ENCODE measurements around the gene EQTN.

Gene EQTN

GRCh38 chr9:27297050-27297449 lies at the start of gene EQTN:
TSS of gene EQTN (minus strand) at chr9:27297150. CDS start at chr9:27297055, 95 bp downstream.
- no peak for TF ChIP-seq ZFP30 (CRISPR knock-in tag; IDR thresholded peaks at IDR 0.05)
- peak; percentile 50 for TF ChIP-seq ISL1 (CRISPR knock-in tag; IDR thresholded peaks at IDR 0.05)
- no peak for ATAC-seq

GRCh38 chr9:27344776-27345175 lies 47.8 kb upstream of the EQTN start:
- no peak for ATAC-seq
- no peak for TF ChIP-seq GLIS3 (CRISPR knock-in tag; IDR thresholded peaks at IDR 0.05)
- TF ChIP-seq ESRRG (CRISPR knock-in tag; IDR thresholded peaks at IDR 0.05) = no peak
- no peak for TF ChIP-seq ZFP30 (CRISPR knock-in tag; IDR thresholded peaks at IDR 0.05)
- TF ChIP-seq TCF4 (CRISPR knock-in tag; IDR thresholded peaks at IDR 0.05; ENCODE audit: borderline replicate concordance) = no peak
- TF ChIP-seq CSDC2 (CRISPR knock-in tag; IDR thresholded peaks at IDR 0.05) = no peak
- TF ChIP-seq RARB (CRISPR knock-in tag; IDR thresholded peaks at IDR 0.05) = no peak
- no peak for TF ChIP-seq ZNF8 (CRISPR knock-in tag; IDR thresholded peaks at IDR 0.05)
- TF ChIP-seq CSRNP3 (CRISPR knock-in tag; IDR thresholded peaks at IDR 0.05) = no peak
- no peak for TF ChIP-seq ZC3H10 (CRISPR knock-in tag; IDR thresholded peaks at IDR 0.05)
- TF ChIP-seq ZFP3 (CRISPR knock-in tag; IDR thresholded peaks at IDR 0.05) = no peak
- TF ChIP-seq OSR1 (CRISPR knock-in tag; IDR thresholded peaks at IDR 0.05) = no peak
- no peak for TF ChIP-seq CREB5 (CRISPR knock-in tag; IDR thresholded peaks at IDR 0.05; ENCODE audit: low read depth)
- no peak for TF ChIP-seq ISL1 (CRISPR knock-in tag; IDR thresholded peaks at IDR 0.05)
- TF ChIP-seq BACH2 (CRISPR knock-in tag; IDR thresholded peaks at IDR 0.05; ENCODE audit: borderline replicate concordance) = no peak
- no peak for TF ChIP-seq PPARA (CRISPR knock-in tag; IDR thresholded peaks at IDR 0.05; ENCODE audit: borderline replicate concordance)
- no peak for TF ChIP-seq PATZ1 (CRISPR knock-in tag; IDR thresholded peaks at IDR 0.05; ENCODE audit: borderline replicate concordance)
- TF ChIP-seq ARNTL (CRISPR knock-in tag; IDR thresholded peaks at IDR 0.05; ENCODE audit: borderline replicate concordance, low read depth) = no peak
- TF ChIP-seq ZNF565 (CRISPR knock-in tag; conservative IDR thresholded peaks at IDR 0.05; ENCODE audit: low read depth) = no peak

- no peak for ATAC-seq
- TF ChIP-seq POU6F1 (CRISPR knock-in tag; IDR thresholded peaks at IDR 0.05; ENCODE audit: borderline replicate concordance, low read depth) (no peak), ZNF70 (CRISPR knock-in tag; IDR thresholded peaks at IDR 0.05) (no peak), ISL1 (CRISPR knock-in tag; IDR thresholded peaks at IDR 0.05) (no peak)
These were observed 44.8 kb upstream of the EQTN start for GRCh38 chr9:27341545-27342294.

GRCh38 chr9:27340961-27341511 lies 44.1 kb upstream of the EQTN start:
- ATAC-seq = no peak

GRCh38 chr9:27340285-27340674 lies 43.3 kb upstream of the EQTN start:
- ATAC-seq = no peak
- TF ChIP-seq CSDC2 (CRISPR knock-in tag; IDR thresholded peaks at IDR 0.05) (no peak), POU6F1 (CRISPR knock-in tag; IDR thresholded peaks at IDR 0.05; ENCODE audit: borderline replicate concordance, low read depth) (no peak), TSHZ2 (CRISPR knock-in tag; IDR thresholded peaks at IDR 0.05) (no peak), GLIS3 (CRISPR knock-in tag; IDR thresholded peaks at IDR 0.05) (no peak), ZNF8 (CRISPR knock-in tag; IDR thresholded peaks at IDR 0.05) (no peak), ZNF70 (CRISPR knock-in tag; IDR thresholded peaks at IDR 0.05) (no peak), TCF4 (CRISPR knock-in tag; IDR thresholded peaks at IDR 0.05; ENCODE audit: borderline replicate concordance) (no peak), RARB (CRISPR knock-in tag; IDR thresholded peaks at IDR 0.05) (no peak)

More at GRCh38 chr9:27340961-27341511, 44.1 kb upstream of the EQTN start:
- TF ChIP-seq PPARA (CRISPR knock-in tag; IDR thresholded peaks at IDR 0.05; ENCODE audit: borderline replicate concordance) (no peak), ZC3H10 (CRISPR knock-in tag; IDR thresholded peaks at IDR 0.05) (no peak)

Data from SK-N-SH treated with all-trans-retinoic acid at 6 μM for 48 hours (cell line).